Measurements from ENCODE around the gene ACO1.

DNA sequence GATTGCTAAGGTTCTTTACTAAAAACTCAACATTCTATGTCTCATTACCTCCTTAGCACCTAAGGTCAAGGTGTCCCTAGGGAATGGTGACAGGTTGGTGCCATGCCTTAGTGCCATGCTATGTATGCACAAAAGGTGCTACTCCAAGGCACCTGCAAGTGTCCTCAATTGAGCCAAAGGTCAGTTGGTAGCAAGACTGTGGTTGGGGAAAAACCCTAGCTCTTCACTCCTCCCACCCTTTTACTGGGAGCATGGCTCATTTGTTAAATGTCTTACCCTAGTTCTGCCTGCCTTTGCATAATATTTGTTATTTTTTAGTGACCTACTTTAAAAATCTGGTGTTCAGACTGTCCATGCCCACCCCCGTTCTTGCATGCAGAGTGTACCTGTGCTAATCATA, 17.0 kb downstream of the ACO1 start:
- TF ChIP-seq, protein P1, sequence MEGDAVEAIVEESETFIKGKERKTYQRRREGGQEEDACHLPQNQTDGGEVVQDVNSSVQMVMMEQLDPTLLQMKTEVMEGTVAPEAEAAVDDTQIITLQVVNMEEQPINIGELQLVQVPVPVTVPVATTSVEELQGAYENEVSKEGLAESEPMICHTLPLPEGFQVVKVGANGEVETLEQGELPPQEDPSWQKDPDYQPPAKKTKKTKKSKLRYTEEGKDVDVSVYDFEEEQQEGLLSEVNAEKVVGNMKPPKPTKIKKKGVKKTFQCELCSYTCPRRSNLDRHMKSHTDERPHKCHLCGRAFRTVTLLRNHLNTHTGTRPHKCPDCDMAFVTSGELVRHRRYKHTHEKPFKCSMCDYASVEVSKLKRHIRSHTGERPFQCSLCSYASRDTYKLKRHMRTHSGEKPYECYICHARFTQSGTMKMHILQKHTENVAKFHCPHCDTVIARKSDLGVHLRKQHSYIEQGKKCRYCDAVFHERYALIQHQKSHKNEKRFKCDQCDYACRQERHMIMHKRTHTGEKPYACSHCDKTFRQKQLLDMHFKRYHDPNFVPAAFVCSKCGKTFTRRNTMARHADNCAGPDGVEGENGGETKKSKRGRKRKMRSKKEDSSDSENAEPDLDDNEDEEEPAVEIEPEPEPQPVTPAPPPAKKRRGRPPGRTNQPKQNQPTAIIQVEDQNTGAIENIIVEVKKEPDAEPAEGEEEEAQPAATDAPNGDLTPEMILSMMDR (IDR thresholded peaks at IDR 0.05): no peak
- TF ChIP-seq POLR2A (IDR thresholded peaks at IDR 0.05): no peak

Measured in adrenal gland (tissue), 5 donors.